Nephron progenitor cell (in vitro differentiated cells): Measurements from ENCODE around the gene OTX1.

ENCODE experiments used
- DNase-seq: peaks from one replicate; pipeline ENCODE4 v3.0.0; 2021
- H3K27ac Mint-ChIP-seq: 2 replicates; pipeline ENCODE4 v1.8.0; 2021; ENCODE audit warnings: mild to moderate bottlenecking, moderate library complexity, mixed read lengths
- H3K27me3 Mint-ChIP-seq: 2 replicates; pipeline ENCODE4 v1.8.0; 2021; ENCODE audit warnings: mild to moderate bottlenecking, low read depth, mixed read lengths; ENCODE audit not compliant: poor library complexity
- H3K36me3 Mint-ChIP-seq: 2 replicates; pipeline ENCODE4 v1.8.0; 2021; ENCODE audit warnings: low read depth, mixed read lengths
- H3K4me1 Mint-ChIP-seq: 2 replicates; pipeline ENCODE4 v1.8.0; 2021; ENCODE audit warnings: mixed read lengths
- H3K4me3 Mint-ChIP-seq: 2 replicates; pipeline ENCODE4 v1.8.0; 2021; ENCODE audit warnings: mild to moderate bottlenecking, moderate library complexity, mixed read lengths
- H3K9me3 Mint-ChIP-seq: 2 replicates; pipeline ENCODE4 v1.8.0; 2021; ENCODE audit warnings: mild to moderate bottlenecking, moderate library complexity, mixed read lengths
- TF ChIP-seq, protein P1 (sequence below): fragments of 200-600 bp; sonication (generic); IDR thresholded peaks from 2 replicates; pipeline ENCODE4 v1.5.0; 2021; ENCODE audit warnings: antibody characterized with exemption

The OTX1 gene

DNA sequence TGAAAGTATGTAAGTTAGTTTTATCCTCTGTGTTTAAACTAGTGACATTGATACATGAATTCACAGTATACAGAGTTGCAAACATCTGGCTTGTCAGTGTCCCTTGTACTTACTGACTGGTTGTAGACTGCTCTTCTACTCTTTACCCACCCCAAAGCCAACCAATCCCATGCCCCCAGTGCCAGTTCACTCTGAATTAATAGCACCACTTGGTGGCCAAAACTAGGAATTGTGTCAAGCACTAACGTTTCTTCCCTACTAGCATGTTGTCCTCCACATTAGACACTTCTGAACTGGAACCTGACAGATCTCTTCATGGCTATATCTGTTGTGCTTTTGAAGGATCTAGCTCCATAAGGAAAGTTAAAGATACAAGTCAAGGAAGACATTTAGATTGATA is 27.2 kb upstream of the OTX1 start:
- H3K4me1 Mint-ChIP-seq, result no peaks in the 10 kb centered on the region
- TF ChIP-seq, protein P1, sequence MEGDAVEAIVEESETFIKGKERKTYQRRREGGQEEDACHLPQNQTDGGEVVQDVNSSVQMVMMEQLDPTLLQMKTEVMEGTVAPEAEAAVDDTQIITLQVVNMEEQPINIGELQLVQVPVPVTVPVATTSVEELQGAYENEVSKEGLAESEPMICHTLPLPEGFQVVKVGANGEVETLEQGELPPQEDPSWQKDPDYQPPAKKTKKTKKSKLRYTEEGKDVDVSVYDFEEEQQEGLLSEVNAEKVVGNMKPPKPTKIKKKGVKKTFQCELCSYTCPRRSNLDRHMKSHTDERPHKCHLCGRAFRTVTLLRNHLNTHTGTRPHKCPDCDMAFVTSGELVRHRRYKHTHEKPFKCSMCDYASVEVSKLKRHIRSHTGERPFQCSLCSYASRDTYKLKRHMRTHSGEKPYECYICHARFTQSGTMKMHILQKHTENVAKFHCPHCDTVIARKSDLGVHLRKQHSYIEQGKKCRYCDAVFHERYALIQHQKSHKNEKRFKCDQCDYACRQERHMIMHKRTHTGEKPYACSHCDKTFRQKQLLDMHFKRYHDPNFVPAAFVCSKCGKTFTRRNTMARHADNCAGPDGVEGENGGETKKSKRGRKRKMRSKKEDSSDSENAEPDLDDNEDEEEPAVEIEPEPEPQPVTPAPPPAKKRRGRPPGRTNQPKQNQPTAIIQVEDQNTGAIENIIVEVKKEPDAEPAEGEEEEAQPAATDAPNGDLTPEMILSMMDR, result no peak
- no peak for DNase-seq

DNA sequence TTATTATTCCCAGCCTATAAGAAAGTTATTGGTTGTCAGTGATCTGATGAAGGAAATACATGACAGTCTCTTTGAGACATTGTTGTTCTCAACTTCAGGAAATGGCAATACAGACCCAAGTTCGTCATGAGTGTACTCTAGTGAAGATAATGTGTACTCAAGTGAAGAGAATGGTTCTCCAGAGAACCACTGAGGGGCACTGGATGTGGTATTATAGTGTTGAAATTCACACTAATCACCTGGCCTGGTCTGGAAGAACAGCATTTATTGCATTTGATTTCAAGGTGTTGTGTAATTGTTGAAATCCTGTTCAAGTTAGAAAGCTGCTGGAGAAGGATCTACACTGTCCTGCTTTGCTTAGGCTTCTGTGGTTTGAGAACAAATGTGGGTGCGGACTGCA is 23.4 kb upstream of the OTX1 start:
- Mint-ChIP-seq H3K36me3 (peaks cover 13% of the 10 kb centered on the region), H3K9me3 (no peaks in the 10 kb centered on the region), H3K4me3 (no peak overlapping the region), H3K27ac (no peak overlapping the region), H3K27me3 (no peaks in the 10 kb centered on the region), H3K4me1 (no peaks in the 10 kb centered on the region)
- TF ChIP-seq, protein P1, result no peak
- DNase-seq, result no peak

More for the DNA sequence above, 27.2 kb upstream of the OTX1 start:
- Mint-ChIP-seq H3K27me3 (no peaks in the 10 kb centered on the region), H3K36me3 (peaks cover 5% of the 10 kb centered on the region), H3K27ac (no peak overlapping the region), H3K9me3 (no peaks in the 10 kb centered on the region), H3K4me3 (no peak overlapping the region)

DNA sequence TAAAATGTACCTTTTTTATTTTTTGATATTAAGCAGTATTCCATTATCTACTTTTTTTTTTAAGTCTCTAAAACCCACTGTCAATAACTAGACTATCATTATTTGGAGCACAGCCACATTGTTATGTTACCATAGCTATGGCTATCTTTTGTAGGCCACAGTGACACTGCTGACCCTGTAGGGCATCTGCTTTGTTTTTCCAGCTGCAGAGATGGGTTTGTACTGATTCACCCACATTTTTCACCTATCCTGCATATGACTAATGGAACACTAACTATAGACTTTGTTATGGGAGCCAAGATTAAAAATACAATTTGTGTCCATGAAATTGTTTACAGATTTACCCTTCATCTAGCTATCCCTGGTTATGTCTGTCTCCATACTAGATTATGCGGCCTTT is 21.6 kb upstream of the OTX1 start:
- TF ChIP-seq, protein P1, result no peak
- H3K27me3 Mint-ChIP-seq, result peaks cover 3% of the 10 kb centered on the region

DNA sequence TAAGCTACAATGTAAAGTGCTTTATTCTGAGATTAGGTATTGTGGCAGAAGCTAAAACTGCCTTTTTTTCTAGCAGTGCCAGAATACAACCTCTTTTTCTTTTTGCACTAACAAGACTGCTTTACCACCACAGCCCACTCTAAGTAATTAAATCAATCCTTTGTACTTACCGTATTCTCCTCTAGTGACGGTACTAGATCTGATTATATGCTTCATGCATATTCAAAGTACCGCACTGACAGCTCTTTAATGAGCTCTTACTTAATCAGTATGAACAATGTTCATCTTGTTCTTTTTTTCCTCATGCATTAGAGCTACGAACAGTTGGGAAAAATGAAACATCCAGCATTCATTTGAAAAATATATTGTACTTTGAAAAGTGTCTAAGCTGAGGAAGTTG is 16.1 kb upstream of the OTX1 start:
- Mint-ChIP-seq H3K4me3 (no peak overlapping the region), H3K4me1 (no peaks in the 10 kb centered on the region), H3K27me3 (peaks cover 11% of the 10 kb centered on the region), H3K9me3 (no peaks in the 10 kb centered on the region), H3K27ac (no peak overlapping the region), H3K36me3 (peaks cover under 1% of the 10 kb centered on the region)
- no peak for DNase-seq
- TF ChIP-seq, protein P1, result no peak

More for the DNA sequence above, 21.6 kb upstream of the OTX1 start:
- H3K27ac Mint-ChIP-seq, result no peak overlapping the region
- H3K4me1 Mint-ChIP-seq, result no peaks in the 10 kb centered on the region
- H3K4me3 Mint-ChIP-seq, result no peak overlapping the region
- H3K36me3 Mint-ChIP-seq, result peaks cover 8% of the 10 kb centered on the region
- H3K9me3 Mint-ChIP-seq, result no peaks in the 10 kb centered on the region
- DNase-seq, result no peak

DNA sequence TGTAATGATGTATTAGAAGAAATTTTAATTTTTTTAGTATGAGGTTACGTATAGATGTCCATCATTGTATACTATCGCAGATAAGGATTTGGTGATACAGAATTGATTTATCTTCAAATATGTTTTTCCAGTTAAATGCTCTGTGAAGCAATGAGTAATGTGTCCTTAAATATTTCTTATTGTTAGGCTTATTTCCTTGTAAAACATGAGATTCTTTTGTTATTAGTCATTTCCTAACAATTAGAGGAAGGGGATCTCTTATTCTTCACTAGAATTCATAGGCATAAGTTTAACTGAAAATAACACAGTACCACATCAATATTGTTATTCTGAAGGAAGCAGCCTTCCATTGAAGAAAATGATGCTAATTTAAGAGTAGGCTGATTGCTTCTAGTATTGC is 15.5 kb upstream of the OTX1 start:
- H3K36me3 Mint-ChIP-seq, result no peaks in the 10 kb centered on the region
- peaks cover 13% of the 10 kb centered on the region for H3K27me3 Mint-ChIP-seq
- no peak for DNase-seq
- no peaks in the 10 kb centered on the region for H3K4me1 Mint-ChIP-seq
- no peaks in the 10 kb centered on the region for H3K9me3 Mint-ChIP-seq
- H3K4me3 Mint-ChIP-seq, result no peak overlapping the region
- TF ChIP-seq, protein P1, result no peak
- H3K27ac Mint-ChIP-seq, result no peak overlapping the region

DNA sequence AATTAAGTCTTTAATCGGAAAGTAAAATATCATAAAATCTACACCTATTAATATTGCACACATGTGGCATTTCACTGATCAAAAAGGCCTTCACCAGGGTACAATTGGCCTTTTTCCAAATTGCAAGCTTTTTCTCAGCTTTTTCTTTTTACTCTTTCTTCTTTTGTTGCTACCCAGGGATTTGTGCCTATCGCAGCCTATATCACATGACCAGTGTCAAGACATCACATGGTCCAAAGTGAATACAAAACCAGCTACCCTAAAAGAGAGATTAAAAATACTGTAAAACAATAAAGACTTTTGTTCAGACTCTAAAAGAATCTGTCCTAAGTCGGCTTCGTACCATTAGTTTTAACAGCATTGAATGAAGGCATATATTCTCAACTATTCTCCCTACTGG is 15.0 kb upstream of the OTX1 start:
- no peak overlapping the region for H3K4me3 Mint-ChIP-seq
- H3K27ac Mint-ChIP-seq, result no peak overlapping the region
- H3K4me1 Mint-ChIP-seq, result no peaks in the 10 kb centered on the region

More for the DNA sequence above, 15.0 kb upstream of the OTX1 start:
- TF ChIP-seq, protein P1, result no peak
- Mint-ChIP-seq H3K27me3 (peaks cover 18% of the 10 kb centered on the region), H3K9me3 (no peaks in the 10 kb centered on the region), H3K36me3 (no peaks in the 10 kb centered on the region)
- DNase-seq, result no peak
